Fibroblast of pulmonary artery (primary cell): ENCODE results near the gene SLC6A3.

Source experiments
- DNase-seq: peaks from one replicate; pipeline ENCODE4 v3.0.0-alpha.2; 2010; ENCODE audit warnings: low read depth
- H3K4me3 ChIP-seq: replicated peaks from 2 replicates; pipeline ENCODE4 v1.5.1; 2011; ENCODE audit warnings: low read depth, mild to moderate bottlenecking, control low read depth, low read length, moderate library complexity
- TF ChIP-seq, protein P1 (sequence below): IDR thresholded peaks from 2 replicates; pipeline ENCODE4 v1.5.1; 2011; ENCODE audit warnings: mild to moderate bottlenecking, control low read depth, low read length, inconsistent platforms; ENCODE audit errors: missing control alignments

The SLC6A3 gene

GRCh38 chr5:1445313-1445688 is at the start of gene SLC6A3:
Gene SLC6A3 (minus strand): TSS chr5:1445440. CDS start chr5:1443197, 2,243 bp downstream.
- TF ChIP-seq, protein P1, sequence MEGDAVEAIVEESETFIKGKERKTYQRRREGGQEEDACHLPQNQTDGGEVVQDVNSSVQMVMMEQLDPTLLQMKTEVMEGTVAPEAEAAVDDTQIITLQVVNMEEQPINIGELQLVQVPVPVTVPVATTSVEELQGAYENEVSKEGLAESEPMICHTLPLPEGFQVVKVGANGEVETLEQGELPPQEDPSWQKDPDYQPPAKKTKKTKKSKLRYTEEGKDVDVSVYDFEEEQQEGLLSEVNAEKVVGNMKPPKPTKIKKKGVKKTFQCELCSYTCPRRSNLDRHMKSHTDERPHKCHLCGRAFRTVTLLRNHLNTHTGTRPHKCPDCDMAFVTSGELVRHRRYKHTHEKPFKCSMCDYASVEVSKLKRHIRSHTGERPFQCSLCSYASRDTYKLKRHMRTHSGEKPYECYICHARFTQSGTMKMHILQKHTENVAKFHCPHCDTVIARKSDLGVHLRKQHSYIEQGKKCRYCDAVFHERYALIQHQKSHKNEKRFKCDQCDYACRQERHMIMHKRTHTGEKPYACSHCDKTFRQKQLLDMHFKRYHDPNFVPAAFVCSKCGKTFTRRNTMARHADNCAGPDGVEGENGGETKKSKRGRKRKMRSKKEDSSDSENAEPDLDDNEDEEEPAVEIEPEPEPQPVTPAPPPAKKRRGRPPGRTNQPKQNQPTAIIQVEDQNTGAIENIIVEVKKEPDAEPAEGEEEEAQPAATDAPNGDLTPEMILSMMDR, result no peak
- DNase-seq, result peak; percentile 20
- H3K4me3 ChIP-seq, result no peak within 1 kb of the TSS

GRCh38 chr5:1493941-1494340 is 48.7 kb upstream of the SLC6A3 start:
- DNase-seq, result no peak
- TF ChIP-seq, protein P1, result no peak
- no peak overlapping the region for H3K4me3 ChIP-seq

DNA sequence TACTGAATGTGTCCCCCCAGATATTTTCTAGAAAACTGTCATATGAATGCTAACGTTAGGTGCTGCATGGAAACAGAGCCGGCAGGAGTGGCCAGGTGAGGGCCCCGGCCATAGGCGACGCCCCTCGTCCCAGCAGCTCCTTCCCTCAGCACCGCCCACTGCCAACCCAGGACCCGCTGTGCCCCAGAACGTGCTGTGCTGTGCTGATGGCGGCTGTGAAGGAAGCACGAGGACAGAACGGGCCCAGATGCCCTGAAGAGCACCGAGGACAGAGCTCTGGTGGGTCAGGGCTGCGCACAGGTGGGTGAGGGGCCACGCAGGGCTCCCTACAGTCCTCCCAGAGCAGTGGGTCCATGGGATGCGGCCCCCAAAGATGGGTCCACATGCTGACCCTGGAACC is 48.2 kb upstream of the SLC6A3 start:
- TF ChIP-seq, protein P1, result no peak
- H3K4me3 ChIP-seq, result no peak overlapping the region
- DNase-seq, result no peak

DNA sequence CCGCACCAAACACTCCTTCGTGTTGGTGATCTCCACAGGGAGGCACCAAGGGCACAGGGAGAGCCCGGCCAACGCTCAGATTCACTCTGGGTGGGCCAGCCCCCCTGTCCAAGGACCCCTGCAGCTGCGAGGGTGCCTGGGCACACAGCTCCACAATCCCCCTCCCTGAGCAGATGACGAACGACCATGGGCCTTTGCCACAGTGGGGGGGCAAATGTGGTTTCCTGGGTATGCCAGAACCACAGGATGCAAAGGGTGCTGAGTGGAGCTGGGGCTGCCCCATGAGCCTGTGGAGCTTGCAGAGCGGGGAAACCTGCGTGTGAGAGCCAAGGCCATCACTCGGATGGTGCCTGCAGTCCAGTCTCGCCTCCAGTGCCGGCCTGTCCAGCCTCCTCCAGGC is 47.5 kb upstream of the SLC6A3 start:
- H3K4me3 ChIP-seq, result no peak overlapping the region
- DNase-seq, result no peak
- TF ChIP-seq, protein P1, result no peak

GRCh38 chr5:1490376-1490775 is 45.1 kb upstream of the SLC6A3 start:
- H3K4me3 ChIP-seq, result no peak overlapping the region
- TF ChIP-seq, protein P1, result no peak
- DNase-seq, result no peak

DNA sequence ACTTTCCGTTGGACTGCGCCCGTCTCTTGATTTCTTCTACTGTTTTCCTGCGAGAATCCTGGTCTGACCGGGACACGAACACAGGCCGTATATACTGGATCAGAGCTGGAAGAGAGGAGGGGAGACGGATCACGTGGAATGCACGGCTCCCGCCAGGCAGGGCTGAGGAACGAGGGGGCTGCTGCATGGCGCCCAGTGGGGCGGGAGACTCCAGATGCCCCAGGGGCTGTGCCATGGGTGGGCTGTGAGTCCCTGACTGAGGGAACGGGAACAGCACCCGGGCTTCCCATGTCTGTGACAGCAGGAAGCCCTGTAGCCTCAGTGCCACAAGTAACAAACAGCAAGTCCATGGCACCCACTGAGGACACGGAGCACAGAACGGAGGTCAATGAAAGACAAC is 44.5 kb upstream of the SLC6A3 start:
- TF ChIP-seq, protein P1, result no peak
- H3K4me3 ChIP-seq, result no peak overlapping the region
- DNase-seq, result no peak

DNA sequence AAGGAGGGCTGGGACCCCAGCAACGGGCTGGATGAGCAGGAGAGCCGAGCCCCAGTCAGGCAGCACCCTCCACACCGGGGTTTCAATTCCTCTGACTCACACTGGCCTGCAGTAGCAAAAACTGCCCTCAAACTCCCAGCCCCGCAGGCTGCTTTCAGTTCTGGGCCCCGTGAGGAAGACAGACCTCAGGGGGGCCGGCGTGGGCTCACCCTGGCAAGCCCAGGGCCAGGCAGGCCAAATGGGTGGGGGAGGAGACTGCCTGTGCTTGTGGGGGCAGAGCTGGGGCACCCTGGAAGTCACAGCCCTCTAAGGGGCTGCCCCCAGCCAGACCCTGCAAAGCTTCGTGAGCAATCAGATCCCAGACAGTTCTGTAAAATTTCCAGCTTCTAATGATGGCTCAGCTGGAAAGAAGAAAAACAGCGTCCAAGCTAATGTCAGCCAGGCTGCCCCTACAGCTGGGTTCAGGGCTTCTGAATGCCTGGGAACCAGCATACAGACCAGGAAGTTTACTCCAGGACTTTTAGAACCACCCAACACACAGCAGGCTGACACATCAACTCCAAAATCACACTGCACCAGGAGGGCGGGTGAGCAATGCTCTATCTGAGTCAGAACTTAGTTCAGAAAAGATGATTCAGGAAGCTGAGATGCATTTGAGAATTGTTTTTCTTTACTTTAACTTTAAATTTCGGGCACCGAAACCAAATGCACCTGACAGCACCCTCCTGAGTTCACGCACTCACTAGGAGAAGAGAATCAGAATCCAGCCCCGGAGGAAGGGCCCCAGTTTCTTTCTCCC is 43.8 kb upstream of the SLC6A3 start:
- TF ChIP-seq, protein P1, result no peak
- DNase-seq, result peak; percentile 60
- H3K4me3 ChIP-seq, result no peak overlapping the region
